Raji (cell line): ENCODE measurements around the gene TIMD4.

Experiments
- POLR2A ChIP-seq: IDR thresholded peaks from 2 replicates; pipeline ENCODE4 v1.6.1; 2011; ENCODE audit warnings: low read depth, low read length, control low read depth; ENCODE audit not compliant: insufficient read depth

Gene TIMD4

GRCh38 chr5:156896546-156896945 lies 66.5 kb downstream of the TIMD4 start:
- TF ChIP-seq POLR2A = no peak

GRCh38 chr5:156893517-156893916 lies 69.5 kb downstream of the TIMD4 start:
- TF ChIP-seq POLR2A = 0 out of 2 replicates have a peak, but pooled peaks have one; percentile 24

- TF ChIP-seq POLR2A = no peak
These were observed 70.2 kb downstream of the TIMD4 start for GRCh38 chr5:156892864-156893263.

GRCh38 chr5:156892223-156892622 lies 70.8 kb downstream of the TIMD4 start:
- no peak for TF ChIP-seq POLR2A

- no peak for TF ChIP-seq POLR2A
These were observed 74.5 kb downstream of the TIMD4 start for GRCh38 chr5:156888520-156888919.

GRCh38 chr5:156883316-156883875 lies 79.6 kb downstream of the TIMD4 start:
- TF ChIP-seq POLR2A = peak; percentile 29; the same call in 1 of the 2 replicates

- TF ChIP-seq POLR2A = no peak
These were observed 83.3 kb downstream of the TIMD4 start for GRCh38 chr5:156879665-156880285.

- no peak for TF ChIP-seq POLR2A
These were observed 91.8 kb downstream of the TIMD4 start for GRCh38 chr5:156871212-156871611.

- TF ChIP-seq POLR2A = no peak
These were observed 92.6 kb downstream of the TIMD4 start for GRCh38 chr5:156870498-156870839.
